Ramos (cell line): ENCODE results near the gene CFAP77.

Source experiments
- in situ Hi-C: fragments of 300-500 bp; cut with MboI; formaldehyde crosslinking; loops from one replicate; pipeline ENCODE4 v1.14.3; 2022; ENCODE audit warnings: low sequenced_read_pairs; ENCODE audit not compliant: unreplicated experiment

CFAP77 gene

DNA sequence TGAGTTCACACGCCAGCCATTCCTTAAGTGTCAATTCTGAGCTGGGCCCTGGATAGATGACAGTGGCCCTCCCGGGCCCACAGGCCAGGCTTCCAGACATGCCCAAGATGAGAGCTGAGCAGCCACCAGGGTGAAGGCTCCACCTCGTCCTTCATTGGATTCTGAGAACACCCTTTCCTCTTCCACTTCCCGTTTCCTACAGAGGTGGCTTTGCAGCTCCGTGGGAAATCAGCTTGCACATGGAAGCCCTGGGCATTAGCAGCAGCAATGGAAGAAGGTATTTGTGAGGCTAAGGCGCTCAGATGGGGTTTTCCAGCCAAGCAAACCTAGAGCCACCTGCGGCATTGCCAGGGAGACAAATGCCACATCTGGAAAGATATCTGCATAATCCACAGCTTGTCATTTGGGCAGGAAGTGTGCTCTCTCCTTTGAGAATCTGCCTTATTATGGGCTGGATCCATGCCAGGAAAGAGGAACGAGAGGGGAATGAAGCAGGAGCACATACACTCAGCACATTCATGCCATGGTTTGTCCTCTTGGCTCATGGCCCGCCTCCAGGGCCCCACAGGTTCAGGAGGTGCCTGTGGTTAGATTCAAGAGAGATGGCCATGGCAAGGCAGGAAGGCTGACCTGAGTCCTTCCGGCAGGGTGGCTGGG, 34.1 kb downstream of the CFAP77 start:
- in situ Hi-C loops: no loop called here

DNA sequence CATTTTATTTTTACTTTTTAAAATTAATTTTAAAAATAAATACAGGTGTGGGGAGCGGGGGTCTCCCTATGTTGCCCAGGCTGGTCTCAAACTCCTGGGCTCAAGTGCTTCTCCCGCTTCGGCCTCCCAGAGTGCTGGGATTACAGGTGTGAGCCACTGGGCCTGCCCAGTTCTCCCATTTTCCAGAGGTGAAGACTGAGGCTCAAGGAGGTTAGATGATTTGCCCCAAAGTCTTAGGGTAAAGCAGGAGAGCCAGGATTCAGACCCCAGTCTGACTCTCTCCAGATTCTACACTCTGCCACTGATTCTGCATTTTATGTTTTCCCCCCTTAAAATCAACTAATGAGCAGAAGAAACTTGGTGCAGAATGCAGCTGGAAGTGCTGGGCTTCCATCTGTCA, 36.9 kb downstream of the CFAP77 start:
- in situ Hi-C loops: no loop called here

DNA sequence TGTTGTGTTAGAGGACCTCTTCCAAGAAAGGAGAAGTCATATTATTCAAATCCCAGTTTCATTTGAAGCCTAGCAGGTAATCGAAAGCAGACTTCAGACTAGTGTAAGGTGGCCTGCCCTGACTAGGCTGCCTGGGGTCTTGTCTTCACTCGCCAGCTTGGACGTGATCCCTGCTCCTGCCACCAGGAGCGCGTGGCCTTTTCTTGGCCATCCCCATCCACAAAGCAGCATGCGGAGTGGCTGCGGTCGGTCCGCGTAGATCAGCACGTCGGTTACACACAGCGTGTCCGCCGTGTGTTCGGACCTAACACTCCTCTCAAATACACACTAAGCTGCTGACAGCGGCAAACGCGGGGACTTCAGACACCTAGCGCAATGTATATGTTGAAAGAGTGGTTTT, 37.3 kb downstream of the CFAP77 start:
- in situ Hi-C loops: no loop called here

DNA sequence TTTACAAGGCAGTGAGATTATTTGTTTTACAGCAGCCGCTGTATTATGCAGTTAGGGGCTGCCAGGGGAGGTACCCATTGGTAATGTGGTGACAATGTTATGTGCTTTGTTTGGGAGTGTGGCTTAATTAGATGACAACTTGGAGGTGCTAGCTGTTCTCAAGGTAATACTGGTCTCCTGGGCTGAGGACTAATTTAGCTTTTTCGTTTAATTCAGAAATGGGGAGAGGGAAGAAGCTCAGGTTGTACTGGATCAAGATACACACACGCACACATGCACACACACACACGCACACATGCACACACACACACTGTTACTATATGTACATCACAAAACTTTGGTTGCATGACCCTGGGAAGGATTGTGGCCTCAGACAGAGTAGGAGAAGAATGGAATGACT, 37.9 kb downstream of the CFAP77 start:
- in situ Hi-C loops: no loop called here

DNA sequence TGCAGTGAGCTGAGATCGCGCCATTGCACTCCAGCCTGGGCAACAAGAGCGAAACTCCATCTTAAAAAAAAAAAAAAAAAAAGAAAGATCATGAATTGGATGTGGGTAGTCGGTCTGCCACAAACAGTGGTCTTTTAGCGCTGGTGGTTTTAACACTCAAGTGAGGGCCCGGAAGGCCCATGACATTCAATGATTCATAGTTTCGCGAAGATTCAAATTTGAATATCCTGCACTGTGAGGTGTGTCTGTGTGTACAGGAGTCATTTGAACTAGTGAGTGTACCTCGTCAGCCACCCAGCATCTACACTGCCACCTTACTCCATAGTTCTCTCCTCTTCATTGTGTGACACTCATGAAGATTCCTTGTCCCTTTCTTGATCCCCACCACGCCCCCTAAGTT, 41.3 kb downstream of the CFAP77 start:
- in situ Hi-C loops: no loop called here

DNA sequence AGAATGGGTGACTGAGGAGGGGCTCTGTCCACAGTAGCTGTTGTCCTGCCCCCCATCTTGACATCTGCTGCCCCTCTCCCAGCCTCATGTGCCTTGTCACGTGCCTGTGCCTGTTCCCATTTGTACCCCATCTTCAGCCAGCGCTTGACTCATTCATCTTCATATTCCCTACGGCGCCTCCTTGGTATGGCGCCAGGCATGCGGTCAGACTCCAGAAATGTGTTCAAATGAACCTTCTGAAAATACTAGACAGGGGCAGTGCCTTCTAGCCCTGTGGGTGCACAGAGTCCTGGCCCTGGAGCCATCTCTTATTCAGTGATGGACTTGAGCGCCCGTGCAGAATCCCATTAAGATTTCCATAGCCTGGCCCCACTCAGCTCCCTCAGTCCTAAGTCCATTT, 46.2 kb downstream of the CFAP77 start:
- in situ Hi-C loops: no loop called here

DNA sequence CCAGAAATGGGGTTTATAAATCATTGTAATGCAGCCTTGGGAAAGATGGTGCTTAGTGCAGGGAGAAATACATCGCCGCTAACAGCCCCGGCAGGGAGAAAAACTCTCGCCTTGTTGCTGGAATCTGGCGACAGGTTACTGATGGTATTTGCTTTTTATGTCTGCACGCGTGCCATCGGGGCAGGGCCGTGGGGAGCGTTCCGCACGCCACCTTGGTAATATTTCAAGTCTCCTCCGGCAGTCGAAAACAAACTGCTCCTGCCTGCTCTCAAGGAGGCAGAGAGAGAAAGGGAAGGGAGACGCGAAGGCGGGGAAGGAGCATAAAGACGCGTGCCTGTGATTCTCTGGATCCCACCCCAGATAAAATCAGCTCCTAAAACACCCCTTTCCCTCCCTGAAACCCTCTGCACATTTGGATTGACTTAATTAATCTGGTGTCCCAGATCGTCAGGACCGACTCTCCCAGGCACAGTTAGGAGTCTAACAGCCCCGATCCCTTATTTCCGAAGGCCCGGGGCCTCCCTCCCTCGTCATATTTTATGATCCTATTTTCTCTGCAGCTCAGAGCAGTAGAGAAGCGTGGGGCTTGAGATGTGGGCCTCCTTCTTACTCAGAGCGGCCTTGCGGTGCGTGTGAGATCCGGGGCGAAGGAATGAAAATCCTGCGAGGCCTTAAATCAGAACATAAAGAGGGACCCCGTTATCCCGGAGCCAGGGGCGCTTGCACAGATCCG, 47.7 kb downstream of the CFAP77 start:
- in situ Hi-C loops: no loop called here

DNA sequence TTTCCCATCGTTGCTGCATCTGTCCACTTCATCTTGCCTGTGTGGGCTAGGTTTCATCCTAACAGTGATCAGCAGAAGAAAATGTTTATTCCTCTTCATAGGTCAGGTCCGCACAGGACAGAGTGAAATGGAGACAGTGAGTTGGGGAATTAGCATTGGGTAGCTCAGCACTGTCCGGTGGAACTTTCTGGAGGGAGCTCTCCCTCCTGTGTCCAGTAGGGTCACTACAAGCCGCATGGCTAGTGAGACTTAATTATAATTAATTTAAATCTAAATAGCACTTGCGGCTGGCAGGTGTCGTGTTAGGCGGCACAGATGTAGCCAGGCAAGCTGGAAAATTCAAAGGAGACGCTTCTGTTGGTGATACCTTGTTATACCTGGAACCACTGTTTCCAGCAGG, 48.4 kb downstream of the CFAP77 start:
- in situ Hi-C loops: no loop called here

DNA sequence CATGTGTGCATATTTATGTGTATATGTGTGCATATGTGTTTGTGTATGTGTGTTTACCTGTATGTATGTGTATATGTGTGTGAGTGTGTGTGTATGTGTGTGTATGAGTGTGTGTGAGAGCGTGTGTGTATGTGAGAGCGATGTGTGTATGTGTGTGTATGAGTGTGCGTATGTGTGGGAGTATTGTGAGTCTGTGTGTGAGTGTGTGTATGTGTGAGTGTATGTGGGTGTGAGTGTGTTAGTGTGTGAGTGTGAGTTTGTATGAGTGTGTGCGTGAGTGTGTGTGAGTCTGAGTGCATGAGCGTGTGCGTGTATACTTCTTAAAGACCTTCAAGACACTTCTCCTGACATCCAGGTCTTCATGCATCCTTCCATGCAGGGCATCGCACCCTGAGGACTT, 49.6 kb downstream of the CFAP77 start:
- in situ Hi-C loops: no loop called here

DNA sequence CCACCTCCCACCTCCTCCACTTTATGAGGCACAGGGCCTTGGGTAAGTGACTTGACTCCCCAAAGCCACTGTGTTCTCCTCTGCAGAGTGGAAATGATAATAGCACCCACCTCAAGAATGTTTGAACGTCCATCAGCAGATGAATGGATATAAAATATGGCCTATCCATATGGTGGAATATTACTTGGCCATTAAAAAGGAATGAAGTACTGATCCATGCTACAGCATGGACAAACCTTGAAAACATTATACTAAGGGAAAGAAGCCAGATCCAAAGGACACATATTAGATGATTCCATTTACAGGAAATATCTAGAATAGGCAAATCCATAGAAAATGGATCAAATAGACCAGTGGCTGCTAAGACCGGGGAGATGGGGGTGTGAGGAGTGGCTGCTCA, 50.2 kb downstream of the CFAP77 start:
- in situ Hi-C loops: no loop called here

DNA sequence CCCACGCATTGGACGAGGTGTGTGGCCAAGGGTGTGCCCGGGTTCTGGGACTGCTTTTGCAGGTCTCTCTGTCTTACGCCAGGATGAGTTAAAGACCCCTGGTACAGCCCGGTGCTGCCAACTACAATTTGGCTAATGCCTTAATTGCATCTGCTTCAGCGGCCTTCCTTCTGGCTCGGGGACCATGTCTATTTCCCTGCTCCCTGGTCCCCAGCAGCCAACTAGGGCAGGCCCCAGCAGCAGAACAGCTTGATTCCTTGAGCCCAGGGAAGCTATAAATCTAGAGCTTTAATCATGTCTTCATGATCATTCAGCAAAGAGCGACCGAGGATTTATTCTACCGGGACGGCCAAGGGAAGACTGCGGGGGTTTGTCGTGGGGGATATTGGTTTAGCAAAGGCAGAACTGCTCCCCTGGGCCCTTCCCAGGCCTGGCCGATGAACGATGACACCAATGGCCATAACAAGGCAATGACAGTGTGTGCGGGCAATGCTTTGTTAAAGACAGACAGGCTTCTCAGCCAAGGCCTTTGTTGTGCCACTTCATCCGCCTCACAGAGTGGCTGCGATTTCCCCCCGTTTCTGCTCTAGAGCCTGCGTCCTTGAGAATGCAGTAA, 51.4 kb downstream of the CFAP77 start:
- in situ Hi-C loops: no loop called here

DNA sequence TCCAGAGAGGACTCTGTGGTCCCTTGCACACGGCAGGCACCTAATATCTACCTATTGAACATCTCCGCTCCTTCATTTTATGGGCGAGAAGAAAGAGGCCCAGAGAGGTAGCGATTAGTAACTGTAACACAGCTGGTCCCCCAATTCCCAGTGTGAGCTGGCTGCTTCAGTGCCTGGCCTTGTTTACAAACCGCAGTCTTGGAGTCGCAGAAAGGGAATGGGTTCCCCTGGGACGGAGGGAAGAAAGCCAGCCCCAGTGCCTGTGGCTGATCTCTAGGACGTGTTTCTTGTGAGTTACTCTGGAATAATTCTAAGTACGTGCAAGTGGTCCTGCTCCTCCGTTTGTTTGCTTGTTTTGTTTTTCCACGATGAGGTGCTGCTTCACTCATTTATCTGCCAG, 52.0 kb downstream of the CFAP77 start:
- in situ Hi-C loops: no loop called here

DNA sequence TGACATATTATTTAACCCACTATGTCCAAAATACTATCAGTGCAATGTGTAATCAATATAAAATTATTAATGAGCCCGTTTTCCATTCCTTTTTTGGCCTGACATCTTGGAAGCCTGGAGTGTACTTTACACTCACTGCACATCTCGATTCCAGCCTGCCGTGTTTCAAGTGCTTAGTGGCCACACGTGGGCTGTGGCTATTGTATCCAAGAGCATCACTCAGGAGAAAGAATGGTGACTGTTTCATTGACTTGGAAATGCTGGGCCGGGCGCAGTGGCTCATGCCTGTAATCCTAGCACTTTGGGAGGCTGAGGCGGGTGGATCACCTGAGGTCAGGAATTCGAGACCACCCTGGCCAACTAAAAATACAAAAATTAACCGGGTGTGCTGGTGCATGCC, 54.5 kb downstream of the CFAP77 start:
- in situ Hi-C loops: no loop called here

DNA sequence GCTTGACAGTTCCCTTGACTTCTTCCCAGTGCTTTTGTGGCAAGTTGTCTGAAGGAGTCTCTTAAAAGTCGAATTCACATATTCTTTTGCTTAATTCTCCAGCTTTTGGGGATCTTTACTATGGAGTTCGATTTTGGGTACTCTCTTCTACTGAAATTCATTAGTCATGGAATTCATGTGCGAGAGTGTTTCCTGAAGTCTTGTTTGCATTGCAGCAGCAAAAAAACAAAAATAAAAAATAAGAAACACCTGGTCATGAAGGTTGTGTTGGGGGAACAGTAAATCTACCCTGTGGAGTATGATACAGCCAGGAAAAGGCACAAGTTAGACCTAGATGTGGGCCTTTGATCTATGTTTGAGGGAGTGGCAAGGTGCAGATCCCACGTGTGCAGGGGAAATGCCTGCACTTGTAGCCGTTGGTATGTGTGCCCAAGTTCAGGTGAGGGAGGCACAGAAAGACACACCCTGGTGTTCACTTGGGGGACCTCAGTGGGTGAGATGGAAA, 55.2 kb downstream of the CFAP77 start:
- in situ Hi-C loops: no loop called here

DNA sequence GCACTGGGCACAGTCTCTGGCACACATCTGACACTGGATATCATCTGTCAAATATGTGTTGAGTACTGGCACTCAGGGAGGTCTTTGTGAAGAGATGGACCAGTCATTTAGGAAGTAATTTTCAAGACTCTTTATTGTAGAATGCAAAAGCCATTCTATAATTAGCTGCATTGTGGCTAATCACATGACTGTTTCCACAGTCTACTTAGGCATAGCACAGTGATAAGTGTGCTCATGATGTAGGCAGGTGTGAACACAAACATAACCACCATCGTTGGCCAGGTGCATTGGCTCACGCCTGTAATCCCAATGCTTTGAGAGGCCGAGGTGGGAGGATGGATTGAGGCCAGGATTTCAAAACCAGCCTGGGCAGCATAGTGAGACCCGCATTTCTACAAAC, 62.2 kb downstream of the CFAP77 start:
- in situ Hi-C loops: no loop called here

DNA sequence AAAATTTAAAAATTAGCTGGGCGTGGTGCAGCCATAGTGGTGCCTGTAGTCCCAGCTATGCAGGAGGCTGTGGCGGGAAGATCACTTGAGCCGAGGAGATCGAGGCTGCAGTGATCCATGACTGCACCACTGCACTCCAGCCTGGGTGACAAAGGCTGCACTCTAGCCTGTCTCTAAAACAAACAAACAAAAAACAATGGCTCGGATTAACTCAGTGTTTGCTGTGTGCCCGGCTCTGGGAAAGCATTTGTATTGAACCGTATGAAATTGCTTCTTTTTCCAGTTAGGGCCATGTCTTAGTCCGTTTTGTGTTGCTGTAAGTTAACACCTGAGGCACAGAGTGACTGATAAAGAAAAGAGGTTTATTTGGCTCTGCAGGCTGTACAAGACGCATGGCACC, 62.6 kb downstream of the CFAP77 start:
- in situ Hi-C loops: no loop called here

DNA sequence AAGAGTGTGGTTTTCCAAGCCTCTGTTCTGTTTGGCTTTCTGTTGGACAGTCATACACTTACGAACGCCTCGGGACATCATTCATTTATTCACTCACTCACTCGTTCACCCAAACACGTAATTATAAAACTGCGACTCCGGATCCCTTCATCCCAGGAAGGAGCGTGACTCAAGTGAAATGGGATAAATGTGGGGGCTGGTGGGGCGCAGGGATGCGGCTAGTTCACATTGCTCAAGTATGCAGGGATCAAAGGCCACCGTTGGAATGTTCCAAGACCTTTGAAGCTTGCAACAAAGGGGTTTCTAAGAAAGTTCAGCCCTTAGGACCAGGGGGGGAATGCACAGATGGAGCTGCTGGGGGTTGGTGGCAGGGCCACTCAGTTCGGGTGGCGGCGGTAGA, 64.2 kb downstream of the CFAP77 start:
- in situ Hi-C loops: no loop called here

DNA sequence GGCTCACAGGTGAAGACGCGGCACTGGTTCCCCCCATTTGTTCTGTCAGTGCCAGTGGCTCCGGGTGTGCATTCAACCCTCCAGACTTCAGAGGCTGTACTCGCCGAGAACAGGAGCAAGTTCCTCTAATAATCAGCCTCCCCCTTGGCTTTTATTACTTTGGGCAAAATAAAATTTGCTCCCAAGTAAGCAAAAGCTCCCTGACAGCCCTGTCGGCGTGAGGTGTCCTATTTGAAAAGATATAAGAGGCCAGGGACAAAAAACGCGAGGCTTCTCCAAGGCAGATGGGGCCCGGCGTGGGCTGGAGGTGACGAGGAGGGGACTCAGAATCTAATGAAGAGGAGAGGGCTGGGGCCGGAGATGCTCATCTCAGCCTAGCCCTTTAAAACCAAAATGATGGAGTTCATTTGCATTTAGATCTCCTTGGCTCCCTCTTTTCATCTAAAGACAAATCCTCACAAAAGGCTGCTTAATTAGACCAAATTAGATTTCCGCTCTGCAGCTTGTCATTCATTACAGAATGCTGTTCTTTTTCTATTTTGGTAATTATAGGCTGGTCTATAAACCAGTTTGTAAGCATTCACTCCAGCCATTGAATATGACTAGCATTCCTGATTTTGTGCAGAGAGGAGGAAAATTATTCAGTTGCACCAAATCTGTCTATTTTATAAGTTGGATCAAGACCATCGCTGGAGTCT, 68.5 kb downstream of the CFAP77 start:
- in situ Hi-C loops: no loop called here

DNA sequence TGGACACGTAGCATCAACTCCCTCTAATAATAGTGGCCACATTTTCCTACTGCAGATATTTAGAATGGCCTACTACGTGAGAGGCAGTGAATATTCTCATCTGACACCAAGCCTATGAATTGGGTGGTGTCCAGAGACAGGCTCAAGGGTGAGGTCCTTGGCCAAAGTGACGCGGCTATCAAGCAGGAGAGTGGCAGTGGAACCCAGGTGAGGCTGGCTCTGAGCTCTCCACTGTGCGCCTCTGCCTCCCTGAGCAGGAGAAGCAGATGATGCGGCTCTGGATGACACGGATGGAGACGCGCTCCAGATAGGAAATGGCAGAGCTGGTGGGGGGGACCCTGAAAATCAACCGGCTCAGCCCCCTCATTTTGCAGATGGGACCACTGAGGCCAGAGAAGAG, 69.7 kb downstream of the CFAP77 start:
- in situ Hi-C loops: no loop called here

DNA sequence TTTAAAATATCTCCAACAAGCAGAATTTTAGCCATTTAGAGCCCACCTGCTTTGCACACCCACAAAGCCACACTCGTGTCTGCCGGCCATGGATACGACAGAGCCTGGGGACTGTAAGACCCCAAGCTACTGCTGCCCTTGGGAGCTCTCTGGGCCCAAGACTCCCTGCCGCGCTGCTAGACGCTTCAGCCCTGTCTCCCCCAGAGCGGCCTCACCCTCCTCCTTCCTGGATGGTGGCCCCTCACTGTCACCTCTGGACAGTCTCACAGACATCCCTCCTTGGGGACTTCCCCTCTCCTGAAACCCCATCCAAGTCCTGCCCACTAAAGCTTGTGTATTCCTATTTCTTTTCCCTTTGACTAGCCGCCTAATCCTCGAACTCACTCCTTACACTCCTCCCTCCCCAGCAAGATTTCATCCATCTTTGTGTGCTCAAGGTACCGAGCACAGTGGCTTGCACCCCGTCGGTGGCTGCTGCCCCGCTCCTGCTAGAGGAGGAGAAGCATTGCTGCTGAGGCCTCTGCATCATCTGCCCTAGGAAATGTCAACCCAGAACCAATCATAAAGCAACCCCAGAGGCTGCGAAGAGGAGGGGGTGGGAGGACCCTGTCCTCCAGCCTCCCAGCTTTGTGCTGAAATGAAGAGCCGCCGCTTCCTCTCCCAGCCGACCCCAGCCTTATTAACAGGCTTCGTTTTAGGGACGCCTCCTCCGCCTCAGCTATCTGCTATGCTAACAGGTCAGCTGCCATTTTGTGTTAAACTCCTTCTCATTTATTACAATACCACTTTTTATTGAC, 71.2 kb downstream of the CFAP77 start:
- in situ Hi-C loops: no loop called here
